GM12878 (cell line): ENCODE data around the gene ASAP2. TPM values are rescaled to one million over a fixed set of nuclear protein-coding genes. Genes with fewer than 3 reads are reported as not detected.

Source experiments
- BCLAF1 ChIP-seq: fragments of 450-650 bp; IDR thresholded peaks from 2 replicates; pipeline ENCODE4 v1.6.1; 2017; ENCODE audit warnings: antibody characterized with exemption, mild to moderate bottlenecking, moderate library complexity
- CREB1 ChIP-seq: IDR thresholded peaks from 2 replicates; pipeline ENCODE4 v1.6.1; 2012; ENCODE audit warnings: low read depth, mild to moderate bottlenecking, inconsistent platforms
- CREM ChIP-seq: IDR thresholded peaks from 2 replicates; pipeline ENCODE4 v1.6.1; 2014; ENCODE audit warnings: antibody characterized with exemption, low read depth
- EED ChIP-seq: sonication (generic); IDR thresholded peaks from 2 replicates; pipeline ENCODE4 v1.6.1; 2016; ENCODE audit warnings: antibody characterized with exemption, low read depth
- EZH2 ChIP-seq: IDR thresholded peaks from 2 replicates; pipeline ENCODE4 v1.6.1; 2012; ENCODE audit warnings: low read depth, mild to moderate bottlenecking, control low read depth, inconsistent platforms, low read length, borderline replicate concordance; ENCODE audit not compliant: control insufficient read depth
- HCFC1 ChIP-seq: fragments of 150-350 bp; IDR thresholded peaks from 2 replicates; pipeline ENCODE4 v1.6.1; 2014; ENCODE audit warnings: low read length
- IKZF1 ChIP-seq: fragments of 450-650 bp; conservative IDR thresholded peaks from 2 replicates; pipeline ENCODE4 v1.6.1; 2017; ENCODE audit warnings: antibody characterized with exemption, mild to moderate bottlenecking
- KLF5 ChIP-seq: fragments of 450-650 bp; IDR thresholded peaks from 2 replicates; pipeline ENCODE4 v1.6.1; 2014; ENCODE audit warnings: mild to moderate bottlenecking; ENCODE audit not compliant: partially characterized antibody
- LARP7 ChIP-seq: fragments of 450-650 bp; IDR thresholded peaks from 2 replicates; pipeline ENCODE4 v1.6.1; 2017; ENCODE audit warnings: mild to moderate bottlenecking
- MEF2A ChIP-seq: IDR thresholded peaks from 2 replicates; pipeline ENCODE4 v1.6.1; 2011; ENCODE audit warnings: low read depth, mild to moderate bottlenecking, low read length, moderate library complexity; ENCODE audit not compliant: insufficient read depth
- MEF2B ChIP-seq: fragments of 450-650 bp; IDR thresholded peaks from 2 replicates; pipeline ENCODE4 v1.6.1; 2018; ENCODE audit warnings: mild to moderate bottlenecking, moderate library complexity; ENCODE audit not compliant: partially characterized antibody, poor library complexity, severe bottlenecking
- NFYA ChIP-seq: IDR thresholded peaks from 2 replicates; pipeline ENCODE4 v1.6.1; 2011; ENCODE audit warnings: low read depth, mild to moderate bottlenecking, low read length, improper control_type of control experiment, borderline replicate concordance
- PKNOX1 ChIP-seq: fragments of 450-650 bp; IDR thresholded peaks from 2 replicates; pipeline ENCODE4 v1.6.1; 2016; ENCODE audit warnings: mild to moderate bottlenecking
- STAT3 ChIP-seq: IDR thresholded peaks from 2 replicates; pipeline ENCODE4 v1.6.1; 2011; ENCODE audit warnings: low read depth, low read length, improper control_type of control experiment
- TAF1 ChIP-seq: IDR thresholded peaks from 2 replicates; pipeline ENCODE4 v1.6.1; 2011; ENCODE audit warnings: mild to moderate bottlenecking, low read depth, low read length, borderline replicate concordance
- TARDBP ChIP-seq: IDR thresholded peaks from 2 replicates; pipeline ENCODE4 v1.6.1; 2016; ENCODE audit warnings: borderline replicate concordance
- TBL1XR1 ChIP-seq: IDR thresholded peaks from 2 replicates; pipeline ENCODE4 v1.6.1; 2012; ENCODE audit warnings: low read depth, low read length, improper control_type of control experiment
- YY1 ChIP-seq: IDR thresholded peaks from 2 replicates; pipeline ENCODE4 v1.6.1; 2011; ENCODE audit warnings: low read depth, mild to moderate bottlenecking, low read length
- ZNF622 ChIP-seq: fragments of 450-650 bp; IDR thresholded peaks from 2 replicates; pipeline ENCODE4 v1.6.1; 2017; ENCODE audit warnings: mild to moderate bottlenecking, inconsistent platforms
- ZSCAN29 ChIP-seq: fragments of 450-650 bp; IDR thresholded peaks from 2 replicates; pipeline ENCODE4 v1.6.1; 2017; ENCODE audit warnings: mild to moderate bottlenecking, moderate library complexity
- polyA plus RNA-seq, 11 experiments: library from polyadenylated mRNA; depleted of rRNA in 4 of 11; unstranded in 6 of 11; stranded (reverse) in 5 of 11; fragments of >200 nt; fragmentation: Nextera tagmentation in 4 of 11; fragmentation: Illumina TruSeq in 1 of 11; extraction: Ambion mirVana in 4 of 11; extraction: Trizol in 1 of 11; gene quantifications; 1 replicate in 1 of 11; 2 replicates in 10 of 11; pipeline versions ENCODE4 v1.2.1 to v1.2.3, GENCODE V29; 2011 to 2016; ENCODE audit warnings: inconsistent platforms in 2 of 11, missing spikeins in 2 of 11, low read depth in 1 of 11
- total RNA-seq, 4 experiments: library from RNA; depleted of rRNA in 3 of 4; stranded (reverse); fragments of >200 nt in 3 of 4; fragmentation: Illumina TruSeq in 1 of 4; extraction: Trizol in 1 of 4; gene quantifications; 2 replicates each; pipeline versions ENCODE4 v1.2.1 to v1.2.3, GENCODE V29; 2013 to 2021
- TF ChIP-seq, protein P1 (sequence below): IDR thresholded peaks from 2 replicates; pipeline ENCODE4 v1.6.1; 2012; ENCODE audit warnings: low read length, inconsistent platforms
- TF ChIP-seq, protein P2 (sequence below): IDR thresholded peaks from 2 replicates; pipeline ENCODE4 v1.6.1; 2012; ENCODE audit warnings: mild to moderate bottlenecking, low read depth, low read length

The ASAP2 gene
- total and polyA plus RNA-seq, 10 of the 15 experiments (the other 5 are each of a cell fraction or from before 2014, with no cell fraction given): 0.05 to 0.27 (median 0.07) TPM; not detected in 4

- TF ChIP-seq MEF2B (peak; percentile 22), EZH2 (no peak), KLF5 (peak; percentile 90), EED (peak; percentile 36), IKZF1 (peak; percentile 97), TARDBP (no peak), BCLAF1 (no peak), PKNOX1 (peak; percentile 41; the same call in 1 of the 2 replicates), CREB1 (peak; percentile 61), LARP7 (peak; percentile 93), MEF2A (0 out of 2 replicates have a peak, but pooled peaks have one; percentile 42), TAF1 (peak; percentile 58), ZSCAN29 (peak; percentile 86), ZNF622 (no peak), YY1 (peak; percentile 85), HCFC1 (peak; percentile 66), TBL1XR1 (0 out of 2 replicates have a peak, but pooled peaks have one; percentile 1), STAT3 (no peak), CREM (peak; percentile 40; the same call in 1 of the 2 replicates), NFYA (no peak)
- TF ChIP-seq, protein P1, sequence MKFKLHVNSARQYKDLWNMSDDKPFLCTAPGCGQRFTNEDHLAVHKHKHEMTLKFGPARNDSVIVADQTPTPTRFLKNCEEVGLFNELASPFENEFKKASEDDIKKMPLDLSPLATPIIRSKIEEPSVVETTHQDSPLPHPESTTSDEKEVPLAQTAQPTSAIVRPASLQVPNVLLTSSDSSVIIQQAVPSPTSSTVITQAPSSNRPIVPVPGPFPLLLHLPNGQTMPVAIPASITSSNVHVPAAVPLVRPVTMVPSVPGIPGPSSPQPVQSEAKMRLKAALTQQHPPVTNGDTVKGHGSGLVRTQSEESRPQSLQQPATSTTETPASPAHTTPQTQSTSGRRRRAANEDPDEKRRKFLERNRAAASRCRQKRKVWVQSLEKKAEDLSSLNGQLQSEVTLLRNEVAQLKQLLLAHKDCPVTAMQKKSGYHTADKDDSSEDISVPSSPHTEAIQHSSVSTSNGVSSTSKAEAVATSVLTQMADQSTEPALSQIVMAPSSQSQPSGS: no peak
- TF ChIP-seq, protein P2, sequence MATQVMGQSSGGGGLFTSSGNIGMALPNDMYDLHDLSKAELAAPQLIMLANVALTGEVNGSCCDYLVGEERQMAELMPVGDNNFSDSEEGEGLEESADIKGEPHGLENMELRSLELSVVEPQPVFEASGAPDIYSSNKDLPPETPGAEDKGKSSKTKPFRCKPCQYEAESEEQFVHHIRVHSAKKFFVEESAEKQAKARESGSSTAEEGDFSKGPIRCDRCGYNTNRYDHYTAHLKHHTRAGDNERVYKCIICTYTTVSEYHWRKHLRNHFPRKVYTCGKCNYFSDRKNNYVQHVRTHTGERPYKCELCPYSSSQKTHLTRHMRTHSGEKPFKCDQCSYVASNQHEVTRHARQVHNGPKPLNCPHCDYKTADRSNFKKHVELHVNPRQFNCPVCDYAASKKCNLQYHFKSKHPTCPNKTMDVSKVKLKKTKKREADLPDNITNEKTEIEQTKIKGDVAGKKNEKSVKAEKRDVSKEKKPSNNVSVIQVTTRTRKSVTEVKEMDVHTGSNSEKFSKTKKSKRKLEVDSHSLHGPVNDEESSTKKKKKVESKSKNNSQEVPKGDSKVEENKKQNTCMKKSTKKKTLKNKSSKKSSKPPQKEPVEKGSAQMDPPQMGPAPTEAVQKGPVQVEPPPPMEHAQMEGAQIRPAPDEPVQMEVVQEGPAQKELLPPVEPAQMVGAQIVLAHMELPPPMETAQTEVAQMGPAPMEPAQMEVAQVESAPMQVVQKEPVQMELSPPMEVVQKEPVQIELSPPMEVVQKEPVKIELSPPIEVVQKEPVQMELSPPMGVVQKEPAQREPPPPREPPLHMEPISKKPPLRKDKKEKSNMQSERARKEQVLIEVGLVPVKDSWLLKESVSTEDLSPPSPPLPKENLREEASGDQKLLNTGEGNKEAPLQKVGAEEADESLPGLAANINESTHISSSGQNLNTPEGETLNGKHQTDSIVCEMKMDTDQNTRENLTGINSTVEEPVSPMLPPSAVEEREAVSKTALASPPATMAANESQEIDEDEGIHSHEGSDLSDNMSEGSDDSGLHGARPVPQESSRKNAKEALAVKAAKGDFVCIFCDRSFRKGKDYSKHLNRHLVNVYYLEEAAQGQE: 0 out of 2 replicates have a peak, but pooled peaks have one; percentile 8
Measured at GRCh38 chr2:9423100-9423921, 216.7 kb downstream of the ASAP2 start, which contains the start of the genes CPSF3 and ITGB1BP1 (continued).
